Upper lobe of left lung (tissue), 4 donors: ENCODE results near the gene PRKCI.

Source experiments
- EP300 ChIP-seq, 4 donors: sonication (generic); formaldehyde crosslinking; IDR thresholded peaks; one replicate each; pipeline ENCODE4 v1.5.1; 2017; ENCODE audit warnings: antibody characterized with exemption in 4 of 4, control low read depth in 2 of 4
- POLR2A ChIP-seq, 4 donors: fragments of 450-650 bp; IDR thresholded peaks; one replicate each; pipeline ENCODE4 v1.5.1; 2016 to 2017; ENCODE audit warnings: antibody characterized with exemption in 4 of 4, mild to moderate bottlenecking in 2 of 4
- POLR2AphosphoS5 ChIP-seq, 2 donors: sonication (generic); formaldehyde crosslinking; IDR thresholded peaks; one replicate each; pipeline ENCODE4 v1.5.1; 2017; ENCODE audit warnings: antibody characterized with exemption in 2 of 2
- TF ChIP-seq, protein P1 (sequence below), 6 experiments: fragments of 450-650 bp in 4 of 6; fragments of 200-600 bp in 2 of 6; sonication (generic) in 2 of 6; IDR thresholded peaks; one replicate each; pipeline ENCODE4 v1.5.1; 2016 to 2019; ENCODE audit warnings: antibody characterized with exemption in 6 of 6

DNA sequence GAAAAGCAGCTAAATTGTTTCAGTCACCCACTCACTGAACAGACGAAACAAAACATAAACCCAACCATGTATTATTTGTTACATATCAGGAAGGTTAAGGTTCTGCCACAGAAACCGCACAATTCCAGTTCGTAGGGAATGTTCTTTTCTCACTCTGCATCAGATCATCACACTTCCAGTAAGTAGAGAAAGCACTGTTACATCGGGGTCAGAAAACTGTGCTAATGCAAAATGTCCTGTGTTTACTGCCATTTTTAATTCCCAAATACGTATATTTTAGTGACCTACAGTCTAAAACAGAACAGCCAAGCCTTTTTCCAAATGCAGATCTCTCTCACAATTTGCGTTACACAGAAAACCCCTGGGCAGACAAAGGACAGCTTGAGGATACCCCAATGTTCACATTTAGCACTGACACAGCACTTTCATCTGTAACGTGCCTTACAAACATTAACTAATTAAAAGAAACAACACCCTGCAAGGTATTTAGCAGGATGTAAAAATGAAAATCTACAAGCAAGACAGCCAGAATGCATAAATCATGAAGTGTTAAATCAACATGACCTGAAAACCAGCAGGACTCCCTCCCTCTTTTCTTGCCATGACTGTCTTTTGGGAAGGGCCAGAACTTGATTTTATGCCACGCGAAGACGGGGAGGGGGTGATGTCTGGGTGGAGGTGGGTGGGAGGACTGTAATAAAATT, 100.5 kb downstream of the PRKCI start:
- no peak for TF ChIP-seq POLR2AphosphoS5 (IDR thresholded peaks at IDR 0.05)
- TF ChIP-seq, protein P1, sequence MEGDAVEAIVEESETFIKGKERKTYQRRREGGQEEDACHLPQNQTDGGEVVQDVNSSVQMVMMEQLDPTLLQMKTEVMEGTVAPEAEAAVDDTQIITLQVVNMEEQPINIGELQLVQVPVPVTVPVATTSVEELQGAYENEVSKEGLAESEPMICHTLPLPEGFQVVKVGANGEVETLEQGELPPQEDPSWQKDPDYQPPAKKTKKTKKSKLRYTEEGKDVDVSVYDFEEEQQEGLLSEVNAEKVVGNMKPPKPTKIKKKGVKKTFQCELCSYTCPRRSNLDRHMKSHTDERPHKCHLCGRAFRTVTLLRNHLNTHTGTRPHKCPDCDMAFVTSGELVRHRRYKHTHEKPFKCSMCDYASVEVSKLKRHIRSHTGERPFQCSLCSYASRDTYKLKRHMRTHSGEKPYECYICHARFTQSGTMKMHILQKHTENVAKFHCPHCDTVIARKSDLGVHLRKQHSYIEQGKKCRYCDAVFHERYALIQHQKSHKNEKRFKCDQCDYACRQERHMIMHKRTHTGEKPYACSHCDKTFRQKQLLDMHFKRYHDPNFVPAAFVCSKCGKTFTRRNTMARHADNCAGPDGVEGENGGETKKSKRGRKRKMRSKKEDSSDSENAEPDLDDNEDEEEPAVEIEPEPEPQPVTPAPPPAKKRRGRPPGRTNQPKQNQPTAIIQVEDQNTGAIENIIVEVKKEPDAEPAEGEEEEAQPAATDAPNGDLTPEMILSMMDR (IDR thresholded peaks at IDR 0.05), result no peak
- TF ChIP-seq POLR2A (IDR thresholded peaks at IDR 0.05), result no peak
- no peak for TF ChIP-seq EP300 (IDR thresholded peaks at IDR 0.05)
